HG03060 (cell line): ENCODE results near the gene GAL3ST2.
"Not testable (repeated sequence)": the region's sequence is repeated elsewhere in the genome, so short reads cannot be mapped to it uniquely, and the experiment has no call there.

Experiments used
- ATAC-seq: cut with Tn5 transposase; IDR thresholded peaks from one replicate; pipeline ENCODE4 v1.9.1; 2021; ENCODE audit warnings: low read depth, moderate number of reproducible peaks; ENCODE audit not compliant: unreplicated experiment

The GAL3ST2 gene

GRCh38 chr2:241767464-241768250 lies 9.0 kb upstream of the GAL3ST2 start:
- ATAC-seq: no peak

- no peak for ATAC-seq
Observed at GRCh38 chr2:241768251-241768711, 8.3 kb upstream of the GAL3ST2 start.

GRCh38 chr2:241768850-241769249 lies 7.8 kb upstream of the GAL3ST2 start:
- ATAC-seq: no peak

- ATAC-seq: no peak
Observed at GRCh38 chr2:241769819-241770184, 6.8 kb upstream of the GAL3ST2 start.

- no peak for ATAC-seq
Observed at GRCh38 chr2:241770185-241770935, 6.3 kb upstream of the GAL3ST2 start.

- no peak for ATAC-seq
Observed at GRCh38 chr2:241770936-241771285, 5.7 kb upstream of the GAL3ST2 start.

GRCh38 chr2:241771286-241772062 lies 5.1 kb upstream of the GAL3ST2 start:
- no peak for ATAC-seq

- no peak for ATAC-seq
Observed at GRCh38 chr2:241772063-241772499, 4.5 kb upstream of the GAL3ST2 start.

- no peak for ATAC-seq
Observed at GRCh38 chr2:241773511-241774418, 2.9 kb upstream of the GAL3ST2 start.

GRCh38 chr2:241774419-241775222 lies 2.0 kb upstream of the GAL3ST2 start:
- ATAC-seq: no peak

- ATAC-seq: no peak
Observed at GRCh38 chr2:241775223-241776177, 1.1 kb upstream of the GAL3ST2 start.

GRCh38 chr2:241777170-241777685 lies 606 bp downstream of the GAL3ST2 start:
- no peak for ATAC-seq

GRCh38 chr2:241777686-241778627 lies 1.3 kb downstream of the GAL3ST2 start:
- ATAC-seq: no peak

GRCh38 chr2:241780939-241781569 lies 4.4 kb downstream of the GAL3ST2 start:
- ATAC-seq: no peak

GRCh38 chr2:241782053-241782452 lies 5.4 kb downstream of the GAL3ST2 start:
- not testable (repeated sequence) for ATAC-seq

GRCh38 chr2:241788135-241788534 lies 11.5 kb downstream of the GAL3ST2 start:
- no peak for ATAC-seq
